Right lung (tissue), 5 donors: ENCODE data around the gene MRAS. TPM values are rescaled to one million over a fixed set of nuclear protein-coding genes. Genes with fewer than 3 reads are reported as not detected.
"Not testable (repeated sequence)": the region's sequence is repeated elsewhere in the genome, so short reads cannot be mapped to it uniquely, and the experiment has no call there.

Experiments used
- DNase-seq, 2 donors: peaks; one replicate each; pipeline ENCODE4 v3.0.0-alpha.2; 2013
- polyA plus RNA-seq, 5 donors: library from polyadenylated mRNA; unstranded; fragments of 120-200 nt; gene quantifications; one replicate each; pipeline versions ENCODE4 v1.2.1 to v1.2.3, GENCODE V29; 2013; ENCODE audit warnings: inconsistent platforms in 1 of 5, low replicate concordance in 1 of 5; ENCODE audit not compliant: insufficient read length in 5 of 5, insufficient read depth in 1 of 5

The MRAS gene
- polyA plus RNA-seq, 5 donors = 19.1 to 24.3 (median 19.5) TPM

- no peak for DNase-seq
Measured at GRCh38 chr3:138443521-138444503, 95.4 kb downstream of the MRAS start.

DNA sequence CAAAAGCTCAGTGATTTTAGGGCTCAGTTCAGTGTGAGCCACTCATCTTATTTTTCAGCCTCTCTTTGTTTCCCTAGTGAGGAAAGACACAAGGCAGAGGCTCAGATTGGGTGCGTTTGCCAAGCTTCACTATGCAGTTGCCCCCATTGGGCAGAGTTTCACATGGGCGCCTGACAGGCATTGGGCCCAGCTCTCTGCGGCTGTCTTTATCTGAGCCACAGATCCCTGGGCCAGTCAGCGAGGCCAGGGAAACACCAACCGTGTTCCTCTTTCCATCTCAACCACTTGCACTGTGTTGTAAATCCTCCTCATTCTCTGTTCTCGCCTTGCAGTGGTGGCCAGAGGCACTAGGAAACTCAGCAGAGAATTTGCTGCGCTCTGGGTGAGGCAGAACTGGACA is 96.9 kb downstream of the MRAS start:
- DNase-seq = no peak

GRCh38 chr3:138445654-138446053 is 97.3 kb downstream of the MRAS start:
- no peak for DNase-seq

GRCh38 chr3:138448631-138449030 is 100.3 kb downstream of the MRAS start:
- no peak for DNase-seq

DNA sequence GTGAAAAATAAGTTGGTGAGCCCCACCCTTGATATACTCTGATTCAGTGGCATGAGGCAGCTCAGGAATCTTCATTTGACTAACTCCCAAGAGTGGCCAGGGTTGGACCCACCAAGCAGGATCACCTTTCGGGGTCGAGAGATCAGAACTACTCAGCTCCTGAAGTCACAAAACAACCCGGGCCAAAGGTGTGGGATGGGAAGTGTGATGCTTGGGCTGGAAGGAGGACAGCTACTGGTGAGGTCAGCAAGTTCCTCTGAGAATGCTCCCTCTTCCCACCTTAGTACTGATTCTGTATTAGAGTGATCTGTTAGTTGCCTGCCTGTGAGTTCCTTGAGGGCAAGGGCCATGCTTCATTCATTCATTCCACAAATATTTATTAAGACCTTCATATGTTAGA is 101.1 kb downstream of the MRAS start:
- no peak for DNase-seq

DNA sequence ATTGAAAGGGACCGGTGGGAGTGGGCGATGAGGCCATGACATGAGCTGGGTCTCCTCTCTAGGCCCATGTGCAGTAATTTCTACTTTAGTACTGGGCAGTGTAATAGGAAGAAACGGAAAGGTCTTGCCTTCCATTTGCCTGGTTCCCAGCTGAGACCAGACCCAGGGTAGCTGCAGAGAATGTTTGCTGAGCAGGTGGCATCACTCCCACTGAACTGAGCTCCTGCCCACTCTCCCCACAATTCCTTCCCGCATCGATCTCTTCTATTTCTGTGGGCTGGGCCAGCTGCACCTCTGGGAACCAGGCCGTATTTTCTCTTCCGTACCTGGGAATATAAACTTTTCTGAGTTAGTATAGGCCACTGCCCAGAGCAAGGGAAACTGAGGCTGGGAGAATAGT is 101.8 kb downstream of the MRAS start:
- no peak for DNase-seq

- no peak for DNase-seq
Measured at GRCh38 chr3:138450704-138451424, 102.5 kb downstream of the MRAS start.

DNA sequence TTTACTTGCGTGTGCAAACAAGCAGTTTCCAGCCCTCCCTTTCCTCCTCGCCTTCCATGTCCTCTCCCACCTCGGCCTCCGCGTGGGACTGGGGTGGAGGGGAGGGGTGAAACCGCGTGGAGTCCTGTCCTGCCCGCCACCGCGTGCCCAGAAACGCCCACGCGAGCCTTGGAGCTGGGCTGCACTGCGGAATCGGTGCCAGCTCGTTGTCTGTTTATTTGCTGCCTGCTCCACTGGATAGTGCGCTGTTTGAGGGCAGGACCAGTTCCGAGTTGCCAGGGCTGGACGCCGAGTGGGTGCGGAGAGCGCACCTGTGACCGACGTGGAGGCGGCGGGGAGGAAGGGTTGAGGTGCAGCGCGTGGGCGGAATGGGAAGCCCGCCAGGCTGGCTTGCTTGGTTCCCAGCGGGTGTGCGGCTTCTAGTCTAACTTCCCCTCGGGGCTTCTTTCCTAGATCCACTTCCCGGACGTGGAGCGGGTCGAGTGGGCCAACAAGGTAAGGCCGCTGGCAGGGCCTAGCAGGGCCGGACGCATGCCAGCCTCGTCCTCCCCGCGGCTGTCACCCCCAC is 103.3 kb downstream of the MRAS start:
- DNase-seq = no peak

GRCh38 chr3:138452436-138452835 is 104.1 kb downstream of the MRAS start:
- DNase-seq = no peak

GRCh38 chr3:138453940-138454339 is 105.6 kb downstream of the MRAS start:
- DNase-seq = not testable (repeated sequence)

Other genes starting within 250 kb of the MRAS start
- 10 to 100 TPM; 16.1 to 21.8 (median 18.8) TPM for gene DZIP1L, start 233.0 kb upstream of the MRAS start, polyA plus RNA-seq
- under 1 TPM; 0.21 to 0.63 (median 0.37) TPM for gene A4GNT, start 216.2 kb upstream of the MRAS start, polyA plus RNA-seq
- 10 to 100 TPM; 17.5 to 23.6 (median 21.1) TPM for gene DBR1, start 173.7 kb upstream of the MRAS start, polyA plus RNA-seq
- gene ARMC8, start 161.3 kb upstream of the MRAS start, polyA plus RNA-seq = 10 to 100 TPM; 37.2 to 59.3 (median 50.3) TPM
- 1 to 10 TPM; 2.3 to 5.6 (median 3.8) TPM for gene NME9, start 18.7 kb upstream of the MRAS start, polyA plus RNA-seq
- gene ESYT3, start 86.0 kb downstream of the MRAS start, polyA plus RNA-seq = 10 to 100 TPM; 23.2 to 39.2 (median 35.4) TPM
- 10 to 100 TPM; 35.5 to 67.5 (median 61.2) TPM for gene CEP70, start 245.7 kb downstream of the MRAS start, polyA plus RNA-seq